ENCODE results near the gene HABP4. TPM values are rescaled to one million over a fixed set of nuclear protein-coding genes. Genes with fewer than 3 reads are reported as not detected.

HABP4 gene
- total RNA-seq, 1 experiment from 2014 or later, result 9.8 TPM

DNA sequence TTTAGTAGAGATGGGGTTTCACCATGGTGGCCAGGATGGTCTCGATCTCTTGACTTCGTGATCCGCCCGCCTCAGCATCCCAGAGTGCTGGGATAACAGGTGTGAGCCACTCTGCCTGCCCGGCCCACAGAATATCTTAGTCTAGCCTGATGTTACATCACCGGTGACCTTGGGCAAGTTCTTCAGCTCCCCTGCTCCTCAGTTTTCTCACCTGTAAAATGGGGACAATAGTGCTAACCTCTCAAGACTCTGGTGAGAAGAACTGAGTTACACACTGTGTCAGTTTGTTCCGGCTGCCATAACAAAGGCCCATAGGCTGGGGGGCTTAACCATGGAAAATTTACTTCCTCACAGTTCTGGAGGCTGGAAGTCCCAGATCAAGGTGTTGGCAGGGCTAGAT, 12.5 kb upstream of the HABP4 start:
- H3K4me3 Mint-ChIP-seq, result no peak overlapping the region
- CTCF ChIA-PET, result no interaction called here
- H3K36me3 Mint-ChIP-seq, result no peaks in the 10 kb centered on the region
- no peak for ATAC-seq
- no peak for TF ChIP-seq KAT7 (CRISPR knock-in tag; IDR thresholded peaks at IDR 0.05; ENCODE audit: borderline replicate concordance)
- no peak for DNase-seq (ENCODE audit: low spot score)
- POLR2A ChIA-PET, result no interaction called here
- H3K27me3 Mint-ChIP-seq (ENCODE audit: low read depth), result no peaks in the 10 kb centered on the region; the same call in 1 of the 2 replicates
- no peak overlapping the region for H3K27ac Mint-ChIP-seq
- H3K9me3 Mint-ChIP-seq, result peaks cover 3% of the 10 kb centered on the region
- H3K4me1 Mint-ChIP-seq, result no peaks in the 10 kb centered on the region

DNA sequence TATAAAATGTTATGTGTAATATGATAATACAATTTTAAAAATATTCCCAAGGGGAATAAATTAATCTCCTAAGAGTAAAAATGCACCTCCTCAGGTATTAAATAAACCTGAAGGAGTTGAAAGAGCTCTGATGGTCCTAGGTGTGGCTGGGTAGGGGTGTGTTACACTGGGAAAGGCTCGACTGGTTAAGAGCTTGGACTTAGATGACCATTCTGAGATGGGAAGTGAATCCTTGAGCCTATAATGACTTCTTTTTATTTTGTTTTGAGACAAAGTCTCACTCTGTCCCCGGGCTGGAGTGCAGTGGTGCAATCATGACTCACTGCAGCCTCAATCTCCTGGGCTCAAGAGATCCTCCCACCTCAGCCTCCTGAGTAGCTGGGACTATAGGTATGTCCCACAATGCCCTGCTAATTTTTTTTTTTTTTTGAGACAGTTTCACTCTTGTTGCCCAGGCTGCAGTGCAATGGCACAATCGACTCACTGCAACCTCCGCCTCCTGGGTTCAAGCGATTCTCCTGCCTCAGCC, 9.2 kb upstream of the HABP4 start:
- no peak overlapping the region for H3K4me3 Mint-ChIP-seq
- CTCF ChIA-PET, result interaction anchor here (0.6 to 1.6 kb wide), 3 partner anchors 10 to 42 kb away, joined by 3 to 14 read pairs (median 4); partner anchors contain the start of gene HABP4
- H3K27me3 Mint-ChIP-seq (ENCODE audit: low read depth), result no peaks in the 10 kb centered on the region; the same call in 1 of the 2 replicates
- H3K9me3 Mint-ChIP-seq, result no peaks in the 10 kb centered on the region
- no peak for ATAC-seq
- no peaks in the 10 kb centered on the region for H3K36me3 Mint-ChIP-seq
- TF ChIP-seq, protein P1, sequence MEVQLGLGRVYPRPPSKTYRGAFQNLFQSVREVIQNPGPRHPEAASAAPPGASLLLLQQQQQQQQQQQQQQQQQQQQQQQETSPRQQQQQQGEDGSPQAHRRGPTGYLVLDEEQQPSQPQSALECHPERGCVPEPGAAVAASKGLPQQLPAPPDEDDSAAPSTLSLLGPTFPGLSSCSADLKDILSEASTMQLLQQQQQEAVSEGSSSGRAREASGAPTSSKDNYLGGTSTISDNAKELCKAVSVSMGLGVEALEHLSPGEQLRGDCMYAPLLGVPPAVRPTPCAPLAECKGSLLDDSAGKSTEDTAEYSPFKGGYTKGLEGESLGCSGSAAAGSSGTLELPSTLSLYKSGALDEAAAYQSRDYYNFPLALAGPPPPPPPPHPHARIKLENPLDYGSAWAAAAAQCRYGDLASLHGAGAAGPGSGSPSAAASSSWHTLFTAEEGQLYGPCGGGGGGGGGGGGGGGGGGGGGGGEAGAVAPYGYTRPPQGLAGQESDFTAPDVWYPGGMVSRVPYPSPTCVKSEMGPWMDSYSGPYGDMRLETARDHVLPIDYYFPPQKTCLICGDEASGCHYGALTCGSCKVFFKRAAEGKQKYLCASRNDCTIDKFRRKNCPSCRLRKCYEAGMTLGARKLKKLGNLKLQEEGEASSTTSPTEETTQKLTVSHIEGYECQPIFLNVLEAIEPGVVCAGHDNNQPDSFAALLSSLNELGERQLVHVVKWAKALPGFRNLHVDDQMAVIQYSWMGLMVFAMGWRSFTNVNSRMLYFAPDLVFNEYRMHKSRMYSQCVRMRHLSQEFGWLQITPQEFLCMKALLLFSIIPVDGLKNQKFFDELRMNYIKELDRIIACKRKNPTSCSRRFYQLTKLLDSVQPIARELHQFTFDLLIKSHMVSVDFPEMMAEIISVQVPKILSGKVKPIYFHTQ (CRISPR knock-in tag; IDR thresholded peaks at IDR 0.05), result no peak
- no peak for TF ChIP-seq GABPB1 (CRISPR knock-in tag; IDR thresholded peaks at IDR 0.05)
- no peak for TF ChIP-seq NFATC4 (CRISPR knock-in tag; IDR thresholded peaks at IDR 0.05)
- TF ChIP-seq FOXJ3 (CRISPR knock-in tag; IDR thresholded peaks at IDR 0.05; ENCODE audit: borderline replicate concordance), result no peak
- no peak for DNase-seq (ENCODE audit: low spot score)
- POLR2A ChIA-PET, result interaction anchor here (1.7 kb wide), 1 partner anchor 9 kb away, joined by 5 read pairs; the partner anchor contains the start of gene HABP4
- no peaks in the 10 kb centered on the region for H3K4me1 Mint-ChIP-seq
- no peak overlapping the region for H3K27ac Mint-ChIP-seq

DNA sequence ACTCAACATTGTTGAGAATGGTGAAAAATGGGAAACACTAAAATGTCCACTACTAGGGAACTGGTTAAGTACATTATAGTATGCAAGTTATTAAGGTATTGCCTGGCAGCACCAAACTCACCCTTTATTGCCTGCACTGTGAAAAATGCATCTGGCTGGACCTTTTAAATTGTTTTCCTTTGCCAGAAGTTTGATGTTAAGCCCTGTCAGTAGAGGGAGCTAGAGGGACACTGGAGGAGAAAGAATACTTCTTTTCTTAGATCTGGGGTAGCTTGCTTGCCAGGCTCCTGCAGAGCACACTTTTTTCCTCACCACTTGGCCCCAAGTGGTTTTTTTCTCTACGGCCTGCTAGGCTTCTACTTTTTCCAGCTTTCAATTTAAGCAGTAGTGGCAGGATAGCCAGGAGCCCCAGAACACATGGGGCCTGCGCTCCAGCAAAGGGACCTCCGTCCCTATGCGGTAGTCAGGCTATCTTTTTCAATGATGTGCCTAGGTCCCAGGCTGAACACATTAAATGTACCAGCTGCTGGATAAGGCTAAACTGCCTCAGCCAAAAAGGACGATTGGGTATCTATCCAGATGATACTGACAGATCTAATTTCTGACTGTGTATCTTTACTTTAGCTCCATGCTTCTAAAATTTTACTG, 8.0 kb upstream of the HABP4 start:
- no peaks in the 10 kb centered on the region; the same call in 1 of the 2 replicates for H3K27me3 Mint-ChIP-seq (ENCODE audit: low read depth)
- ATAC-seq (peak; percentile 60), DNase-seq (ENCODE audit: low spot score) (no peak)
- no peak overlapping the region for H3K27ac Mint-ChIP-seq
- TF ChIP-seq OVOL2 (CRISPR knock-in tag; IDR thresholded peaks at IDR 0.05; ENCODE audit: borderline replicate concordance) (no peak), ZBTB21 (CRISPR knock-in tag; IDR thresholded peaks at IDR 0.05; ENCODE audit: borderline replicate concordance) (no peak)
- TF ChIP-seq, protein P2, sequence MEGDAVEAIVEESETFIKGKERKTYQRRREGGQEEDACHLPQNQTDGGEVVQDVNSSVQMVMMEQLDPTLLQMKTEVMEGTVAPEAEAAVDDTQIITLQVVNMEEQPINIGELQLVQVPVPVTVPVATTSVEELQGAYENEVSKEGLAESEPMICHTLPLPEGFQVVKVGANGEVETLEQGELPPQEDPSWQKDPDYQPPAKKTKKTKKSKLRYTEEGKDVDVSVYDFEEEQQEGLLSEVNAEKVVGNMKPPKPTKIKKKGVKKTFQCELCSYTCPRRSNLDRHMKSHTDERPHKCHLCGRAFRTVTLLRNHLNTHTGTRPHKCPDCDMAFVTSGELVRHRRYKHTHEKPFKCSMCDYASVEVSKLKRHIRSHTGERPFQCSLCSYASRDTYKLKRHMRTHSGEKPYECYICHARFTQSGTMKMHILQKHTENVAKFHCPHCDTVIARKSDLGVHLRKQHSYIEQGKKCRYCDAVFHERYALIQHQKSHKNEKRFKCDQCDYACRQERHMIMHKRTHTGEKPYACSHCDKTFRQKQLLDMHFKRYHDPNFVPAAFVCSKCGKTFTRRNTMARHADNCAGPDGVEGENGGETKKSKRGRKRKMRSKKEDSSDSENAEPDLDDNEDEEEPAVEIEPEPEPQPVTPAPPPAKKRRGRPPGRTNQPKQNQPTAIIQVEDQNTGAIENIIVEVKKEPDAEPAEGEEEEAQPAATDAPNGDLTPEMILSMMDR (IDR thresholded peaks at IDR 0.05), result peak; percentile 51
- TF ChIP-seq, protein P3, sequence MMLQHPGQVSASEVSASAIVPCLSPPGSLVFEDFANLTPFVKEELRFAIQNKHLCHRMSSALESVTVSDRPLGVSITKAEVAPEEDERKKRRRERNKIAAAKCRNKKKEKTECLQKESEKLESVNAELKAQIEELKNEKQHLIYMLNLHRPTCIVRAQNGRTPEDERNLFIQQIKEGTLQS (CRISPR knock-in tag; conservative IDR thresholded peaks at IDR 0.05), result no peak
- CTCF ChIA-PET, result interaction anchor here (0.5 to 2.2 kb wide), 39 partner anchors 8 to 412 kb away, joined by 3 to 25 read pairs (median 4); partner anchors contain the start of genes HABP4 and ZNF782
- H3K36me3 Mint-ChIP-seq, result no peaks in the 10 kb centered on the region
- no peak overlapping the region for H3K4me3 Mint-ChIP-seq
- no peaks in the 10 kb centered on the region for H3K4me1 Mint-ChIP-seq
- POLR2A ChIA-PET, result no interaction called here
- no peaks in the 10 kb centered on the region for H3K9me3 Mint-ChIP-seq

DNA sequence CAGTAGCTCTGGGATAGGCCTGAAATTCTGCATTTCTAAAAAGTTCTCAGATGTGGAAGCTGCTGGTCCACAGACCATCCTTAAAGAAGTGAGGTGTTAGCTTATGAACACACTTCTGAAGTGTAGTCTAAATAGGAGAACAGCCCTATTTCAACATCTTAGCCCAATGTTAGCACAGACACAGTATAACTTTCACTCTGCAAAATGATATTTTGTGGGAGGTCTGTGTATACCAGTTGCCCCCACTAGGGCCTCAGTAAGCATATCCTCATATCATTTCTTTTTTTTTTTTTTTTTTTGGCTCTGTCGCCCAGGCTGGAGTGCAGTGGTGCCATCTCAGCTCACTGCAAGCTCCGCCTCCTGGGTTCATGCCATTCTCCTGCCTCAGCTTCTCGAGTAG, 7.5 kb upstream of the HABP4 start:
- POLR2A ChIA-PET, result no interaction called here
- Mint-ChIP-seq H3K4me3 (no peak overlapping the region), H3K9me3 (no peaks in the 10 kb centered on the region), H3K4me1 (no peaks in the 10 kb centered on the region), H3K27ac (no peak overlapping the region), H3K27me3 (ENCODE audit: low read depth) (peaks cover 3% of the 10 kb centered on the region; the same call in 1 of the 2 replicates), H3K36me3 (no peaks in the 10 kb centered on the region)
- CTCF ChIA-PET, result interaction anchor here (0.6 to 2.2 kb wide), 39 partner anchors 8 to 412 kb away, joined by 3 to 25 read pairs (median 4); partner anchors contain the start of genes HABP4 and ZNF782
- DNase-seq (ENCODE audit: low spot score), result no peak
- no peak; the same call in 1 of the 2 replicates for ATAC-seq
- no peak for TF ChIP-seq TEAD4 (CRISPR knock-in tag; IDR thresholded peaks at IDR 0.05)
- TF ChIP-seq, protein P4, sequence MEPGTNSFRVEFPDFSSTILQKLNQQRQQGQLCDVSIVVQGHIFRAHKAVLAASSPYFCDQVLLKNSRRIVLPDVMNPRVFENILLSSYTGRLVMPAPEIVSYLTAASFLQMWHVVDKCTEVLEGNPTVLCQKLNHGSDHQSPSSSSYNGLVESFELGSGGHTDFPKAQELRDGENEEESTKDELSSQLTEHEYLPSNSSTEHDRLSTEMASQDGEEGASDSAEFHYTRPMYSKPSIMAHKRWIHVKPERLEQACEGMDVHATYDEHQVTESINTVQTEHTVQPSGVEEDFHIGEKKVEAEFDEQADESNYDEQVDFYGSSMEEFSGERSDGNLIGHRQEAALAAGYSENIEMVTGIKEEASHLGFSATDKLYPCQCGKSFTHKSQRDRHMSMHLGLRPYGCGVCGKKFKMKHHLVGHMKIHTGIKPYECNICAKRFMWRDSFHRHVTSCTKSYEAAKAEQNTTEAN (CRISPR knock-in tag; IDR thresholded peaks at IDR 0.05), result no peak
- TF ChIP-seq PRRX2 (CRISPR knock-in tag; IDR thresholded peaks at IDR 0.05), result no peak
- no peak for TF ChIP-seq MXD4 (CRISPR knock-in tag; IDR thresholded peaks at IDR 0.05; ENCODE audit: borderline replicate concordance)
- no peak for TF ChIP-seq FOXP1 (CRISPR knock-in tag; IDR thresholded peaks at IDR 0.05; ENCODE audit: borderline replicate concordance)
- TF ChIP-seq, protein P5, sequence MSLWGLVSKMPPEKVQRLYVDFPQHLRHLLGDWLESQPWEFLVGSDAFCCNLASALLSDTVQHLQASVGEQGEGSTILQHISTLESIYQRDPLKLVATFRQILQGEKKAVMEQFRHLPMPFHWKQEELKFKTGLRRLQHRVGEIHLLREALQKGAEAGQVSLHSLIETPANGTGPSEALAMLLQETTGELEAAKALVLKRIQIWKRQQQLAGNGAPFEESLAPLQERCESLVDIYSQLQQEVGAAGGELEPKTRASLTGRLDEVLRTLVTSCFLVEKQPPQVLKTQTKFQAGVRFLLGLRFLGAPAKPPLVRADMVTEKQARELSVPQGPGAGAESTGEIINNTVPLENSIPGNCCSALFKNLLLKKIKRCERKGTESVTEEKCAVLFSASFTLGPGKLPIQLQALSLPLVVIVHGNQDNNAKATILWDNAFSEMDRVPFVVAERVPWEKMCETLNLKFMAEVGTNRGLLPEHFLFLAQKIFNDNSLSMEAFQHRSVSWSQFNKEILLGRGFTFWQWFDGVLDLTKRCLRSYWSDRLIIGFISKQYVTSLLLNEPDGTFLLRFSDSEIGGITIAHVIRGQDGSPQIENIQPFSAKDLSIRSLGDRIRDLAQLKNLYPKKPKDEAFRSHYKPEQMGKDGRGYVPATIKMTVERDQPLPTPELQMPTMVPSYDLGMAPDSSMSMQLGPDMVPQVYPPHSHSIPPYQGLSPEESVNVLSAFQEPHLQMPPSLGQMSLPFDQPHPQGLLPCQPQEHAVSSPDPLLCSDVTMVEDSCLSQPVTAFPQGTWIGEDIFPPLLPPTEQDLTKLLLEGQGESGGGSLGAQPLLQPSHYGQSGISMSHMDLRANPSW (CRISPR knock-in tag; conservative IDR thresholded peaks at IDR 0.05; ENCODE audit: low read depth), result no peak
- no peak for TF ChIP-seq ZNF263 (CRISPR knock-in tag; IDR thresholded peaks at IDR 0.05; ENCODE audit: low read depth)
- TF ChIP-seq RELA (CRISPR knock-in tag; IDR thresholded peaks at IDR 0.05; ENCODE audit: borderline replicate concordance), result no peak
- no peak for TF ChIP-seq NR1H2 (CRISPR knock-in tag; IDR thresholded peaks at IDR 0.05)
- no peak for TF ChIP-seq KAT7 (CRISPR knock-in tag; IDR thresholded peaks at IDR 0.05; ENCODE audit: borderline replicate concordance)
- TF ChIP-seq ESRRA (CRISPR knock-in tag; IDR thresholded peaks at IDR 0.05; ENCODE audit: borderline replicate concordance), result no peak
